ENCODE measurements around the gene CAPN13. TPM values are rescaled to one million over a fixed set of nuclear protein-coding genes. Genes with fewer than 3 reads are reported as not detected.

The CAPN13 gene
- total RNA-seq, 1 donor from 2014 or later, result not detected

DNA sequence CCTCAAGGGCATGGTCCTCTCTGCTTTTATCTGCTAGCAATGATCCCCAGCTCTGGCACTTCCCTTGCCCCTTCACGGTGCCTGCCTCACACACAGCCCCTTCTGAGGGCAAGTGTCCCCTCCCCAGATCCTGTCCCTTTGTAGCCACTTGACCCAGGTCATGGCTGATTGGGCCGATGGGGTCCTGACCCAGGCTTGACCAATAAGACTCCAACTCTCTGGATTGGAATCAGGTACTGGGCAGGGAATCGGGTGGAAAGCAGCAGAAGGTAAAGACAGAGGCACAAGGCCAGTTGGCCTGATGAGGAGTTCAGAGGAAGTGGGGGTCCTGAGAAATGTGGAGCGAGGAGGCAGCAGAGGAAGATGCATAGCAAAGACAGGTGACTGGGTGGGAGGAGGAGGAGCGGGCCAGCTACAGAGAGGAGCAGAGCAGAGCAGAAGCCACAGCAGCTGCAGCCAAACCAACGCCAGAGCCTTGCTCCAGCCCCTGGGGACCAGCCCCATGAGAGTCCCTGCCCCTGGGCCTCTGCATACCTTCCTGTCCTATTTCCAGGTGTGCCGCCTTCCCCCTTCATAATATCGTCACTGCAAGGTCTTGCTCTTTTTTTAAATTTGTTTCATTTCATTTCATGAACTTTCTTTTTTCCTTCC is 39.1 kb downstream of the CAPN13 start:
- Histone ChIP-seq H3K27ac (ENCODE audit: low read depth, low read length) (no peak overlapping the region), H3K4me3 (ENCODE audit: insufficient read depth, low read depth, low read length) (no peak overlapping the region), H3K9me3 (ENCODE audit: insufficient read depth, low read depth, low read length) (no peaks in the 10 kb centered on the region), H3K4me2 (ENCODE audit: low read length) (no peak overlapping the region), H4K20me1 (ENCODE audit: insufficient read depth, low read length) (no peaks in the 10 kb centered on the region), H3K79me2 (ENCODE audit: insufficient read depth, low read length) (no peaks in the 10 kb centered on the region), H2AFZ (ENCODE audit: low read depth, low read length) (no peak overlapping the region), H3K9ac (ENCODE audit: low read length) (no peak overlapping the region), H3K4me1 (ENCODE audit: insufficient read depth, low read length) (no peaks in the 10 kb centered on the region), H3K27me3 (ENCODE audit: insufficient read depth, low read length) (no peaks in the 10 kb centered on the region), H3K36me3 (ENCODE audit: insufficient read depth, low read length) (no peaks in the 10 kb centered on the region)
- Mint-ChIP-seq H3K36me3 (ENCODE audit: low read depth, unreplicated experiment) (no peaks in the 10 kb centered on the region), H3K4me3 (ENCODE audit: unreplicated experiment) (no peak overlapping the region), H3K4me1 (ENCODE audit: low read depth, unreplicated experiment) (no peaks in the 10 kb centered on the region), H3K27me3 (ENCODE audit: low read depth, unreplicated experiment) (peaks cover 40% of the 10 kb centered on the region), H3K9me3 (ENCODE audit: unreplicated experiment) (peaks cover 2% of the 10 kb centered on the region), H3K27ac (ENCODE audit: unreplicated experiment) (no peak overlapping the region)
- FAIRE-seq (no peak), DNase-seq (ENCODE audit: low read depth) (no peak)
- TF ChIP-seq, protein P1, sequence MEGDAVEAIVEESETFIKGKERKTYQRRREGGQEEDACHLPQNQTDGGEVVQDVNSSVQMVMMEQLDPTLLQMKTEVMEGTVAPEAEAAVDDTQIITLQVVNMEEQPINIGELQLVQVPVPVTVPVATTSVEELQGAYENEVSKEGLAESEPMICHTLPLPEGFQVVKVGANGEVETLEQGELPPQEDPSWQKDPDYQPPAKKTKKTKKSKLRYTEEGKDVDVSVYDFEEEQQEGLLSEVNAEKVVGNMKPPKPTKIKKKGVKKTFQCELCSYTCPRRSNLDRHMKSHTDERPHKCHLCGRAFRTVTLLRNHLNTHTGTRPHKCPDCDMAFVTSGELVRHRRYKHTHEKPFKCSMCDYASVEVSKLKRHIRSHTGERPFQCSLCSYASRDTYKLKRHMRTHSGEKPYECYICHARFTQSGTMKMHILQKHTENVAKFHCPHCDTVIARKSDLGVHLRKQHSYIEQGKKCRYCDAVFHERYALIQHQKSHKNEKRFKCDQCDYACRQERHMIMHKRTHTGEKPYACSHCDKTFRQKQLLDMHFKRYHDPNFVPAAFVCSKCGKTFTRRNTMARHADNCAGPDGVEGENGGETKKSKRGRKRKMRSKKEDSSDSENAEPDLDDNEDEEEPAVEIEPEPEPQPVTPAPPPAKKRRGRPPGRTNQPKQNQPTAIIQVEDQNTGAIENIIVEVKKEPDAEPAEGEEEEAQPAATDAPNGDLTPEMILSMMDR (IDR thresholded peaks at IDR 0.05; ENCODE audit: insufficient read depth, low read depth, low read length), result no peak
- no peak for TF ChIP-seq EZH2 (IDR thresholded peaks at IDR 0.05; ENCODE audit: insufficient read depth, low read length)

DNA sequence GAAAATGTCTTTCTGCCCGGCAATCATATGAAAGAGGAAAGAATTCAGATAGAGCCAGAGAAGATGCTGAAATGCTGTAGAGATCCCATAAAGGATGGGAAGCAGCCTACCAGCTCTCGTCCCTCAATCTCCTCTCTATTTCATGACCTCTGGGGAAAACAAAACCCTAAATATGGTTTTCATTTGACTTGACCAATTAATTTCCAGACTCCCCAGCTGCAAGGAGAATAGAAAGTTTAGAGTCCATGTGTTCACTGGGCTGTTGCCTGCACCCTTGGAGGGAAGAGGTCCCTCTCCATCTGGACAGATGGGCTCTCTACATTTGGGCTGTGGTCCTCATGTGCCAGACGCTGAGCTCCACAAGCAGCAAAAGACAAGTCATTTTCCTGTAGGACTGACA is 40.6 kb downstream of the CAPN13 start:
- H2AFZ ChIP-seq (ENCODE audit: low read depth, low read length), result no peak overlapping the region
- no peaks in the 10 kb centered on the region for H3K4me1 ChIP-seq (ENCODE audit: insufficient read depth, low read length)
- peaks cover 49% of the 10 kb centered on the region for H3K27me3 Mint-ChIP-seq (ENCODE audit: low read depth, unreplicated experiment)
- H3K4me3 ChIP-seq (ENCODE audit: insufficient read depth, low read depth, low read length), result no peak overlapping the region
- no peaks in the 10 kb centered on the region for H3K36me3 ChIP-seq (ENCODE audit: insufficient read depth, low read length)
- H3K4me1 Mint-ChIP-seq (ENCODE audit: low read depth, unreplicated experiment), result no peaks in the 10 kb centered on the region
- no peak for DNase-seq (ENCODE audit: low read depth)
- no peaks in the 10 kb centered on the region for H4K20me1 ChIP-seq (ENCODE audit: insufficient read depth, low read length)
- no peak overlapping the region for H3K4me2 ChIP-seq (ENCODE audit: low read length)
- H3K9ac ChIP-seq (ENCODE audit: low read length), result no peak overlapping the region
- H3K9me3 ChIP-seq (ENCODE audit: insufficient read depth, low read depth, low read length), result no peaks in the 10 kb centered on the region
- no peak overlapping the region for H3K27ac Mint-ChIP-seq (ENCODE audit: unreplicated experiment)
- no peak for TF ChIP-seq EZH2 (IDR thresholded peaks at IDR 0.05; ENCODE audit: insufficient read depth, low read length)
- TF ChIP-seq, protein P1 (IDR thresholded peaks at IDR 0.05; ENCODE audit: insufficient read depth, low read depth, low read length), result no peak
- H3K27ac ChIP-seq (ENCODE audit: low read depth, low read length), result no peak overlapping the region
- no peaks in the 10 kb centered on the region for H3K36me3 Mint-ChIP-seq (ENCODE audit: low read depth, unreplicated experiment)
- H3K79me2 ChIP-seq (ENCODE audit: insufficient read depth, low read length), result no peaks in the 10 kb centered on the region
- no peak overlapping the region for H3K4me3 Mint-ChIP-seq (ENCODE audit: unreplicated experiment)
- FAIRE-seq, result no peak
- H3K27me3 ChIP-seq (ENCODE audit: insufficient read depth, low read length), result no peaks in the 10 kb centered on the region
- H3K9me3 Mint-ChIP-seq (ENCODE audit: unreplicated experiment), result peaks cover 10% of the 10 kb centered on the region

DNA sequence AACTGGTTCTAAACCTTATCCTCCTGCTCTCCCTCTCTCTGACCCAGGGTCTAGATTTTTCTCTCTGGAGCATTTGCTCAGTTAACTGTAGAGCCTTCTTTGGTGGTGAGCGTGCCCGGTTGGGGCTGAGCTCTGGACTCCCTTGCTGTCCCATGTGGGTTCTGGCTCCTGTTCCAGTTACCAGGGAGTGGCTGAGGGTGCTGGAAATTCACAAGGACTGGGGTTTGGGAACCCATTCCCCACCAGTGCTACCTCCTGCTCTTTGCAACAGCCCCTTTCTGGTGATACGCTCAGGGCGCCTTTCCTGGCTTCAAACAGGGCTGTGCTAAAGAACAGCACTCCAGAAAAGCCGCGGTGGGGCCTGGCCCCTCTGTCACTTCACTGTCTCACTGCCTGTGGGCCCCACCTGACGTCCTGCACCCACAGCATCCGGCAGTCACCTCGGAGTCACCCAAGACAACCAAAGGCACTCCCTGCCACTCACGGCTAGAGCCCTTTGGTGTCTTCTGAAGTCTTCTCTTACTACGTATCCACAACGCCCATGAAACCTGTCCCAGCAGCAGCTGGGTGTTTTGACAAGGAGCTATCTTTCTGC is 41.3 kb downstream of the CAPN13 start:
- FAIRE-seq (no peak), DNase-seq (ENCODE audit: low read depth) (no peak)
- no peak overlapping the region for H3K4me2 ChIP-seq (ENCODE audit: low read length)
- no peaks in the 10 kb centered on the region for H3K4me1 ChIP-seq (ENCODE audit: insufficient read depth, low read length)
- no peaks in the 10 kb centered on the region for H3K9me3 ChIP-seq (ENCODE audit: insufficient read depth, low read depth, low read length)
- H3K27me3 ChIP-seq (ENCODE audit: insufficient read depth, low read length), result no peaks in the 10 kb centered on the region
- H3K36me3 ChIP-seq (ENCODE audit: insufficient read depth, low read length), result no peaks in the 10 kb centered on the region
- H3K27me3 Mint-ChIP-seq (ENCODE audit: low read depth, unreplicated experiment), result peaks cover 52% of the 10 kb centered on the region
- no peaks in the 10 kb centered on the region for H3K36me3 Mint-ChIP-seq (ENCODE audit: low read depth, unreplicated experiment)
- H3K4me3 Mint-ChIP-seq (ENCODE audit: unreplicated experiment), result no peak overlapping the region
- H3K27ac Mint-ChIP-seq (ENCODE audit: unreplicated experiment), result no peak overlapping the region
- H4K20me1 ChIP-seq (ENCODE audit: insufficient read depth, low read length), result no peaks in the 10 kb centered on the region
- no peak overlapping the region for H3K27ac ChIP-seq (ENCODE audit: low read depth, low read length)
- no peak for TF ChIP-seq EZH2 (IDR thresholded peaks at IDR 0.05; ENCODE audit: insufficient read depth, low read length)
- TF ChIP-seq, protein P1 (IDR thresholded peaks at IDR 0.05; ENCODE audit: insufficient read depth, low read depth, low read length), result no peak
- H3K79me2 ChIP-seq (ENCODE audit: insufficient read depth, low read length), result no peaks in the 10 kb centered on the region
- H3K4me1 Mint-ChIP-seq (ENCODE audit: low read depth, unreplicated experiment), result no peaks in the 10 kb centered on the region
- peaks cover 10% of the 10 kb centered on the region for H3K9me3 Mint-ChIP-seq (ENCODE audit: unreplicated experiment)
- no peak overlapping the region for H3K4me3 ChIP-seq (ENCODE audit: insufficient read depth, low read depth, low read length)
- no peak overlapping the region for H3K9ac ChIP-seq (ENCODE audit: low read length)
- no peak overlapping the region for H2AFZ ChIP-seq (ENCODE audit: low read depth, low read length)
